TTC549 (cell line): ENCODE results near the gene CTCFL.
"Not testable (repeated sequence)": the region's sequence is repeated elsewhere in the genome, so short reads cannot be mapped to it uniquely, and the experiment has no call there.

Experiments used
- FAIRE-seq: peaks from 2 replicates; lab custom pipeline; 2012; peaks lifted over from hg19 to GRCh38; lab: Jason Lieb, UNC

Gene CTCFL

DNA sequence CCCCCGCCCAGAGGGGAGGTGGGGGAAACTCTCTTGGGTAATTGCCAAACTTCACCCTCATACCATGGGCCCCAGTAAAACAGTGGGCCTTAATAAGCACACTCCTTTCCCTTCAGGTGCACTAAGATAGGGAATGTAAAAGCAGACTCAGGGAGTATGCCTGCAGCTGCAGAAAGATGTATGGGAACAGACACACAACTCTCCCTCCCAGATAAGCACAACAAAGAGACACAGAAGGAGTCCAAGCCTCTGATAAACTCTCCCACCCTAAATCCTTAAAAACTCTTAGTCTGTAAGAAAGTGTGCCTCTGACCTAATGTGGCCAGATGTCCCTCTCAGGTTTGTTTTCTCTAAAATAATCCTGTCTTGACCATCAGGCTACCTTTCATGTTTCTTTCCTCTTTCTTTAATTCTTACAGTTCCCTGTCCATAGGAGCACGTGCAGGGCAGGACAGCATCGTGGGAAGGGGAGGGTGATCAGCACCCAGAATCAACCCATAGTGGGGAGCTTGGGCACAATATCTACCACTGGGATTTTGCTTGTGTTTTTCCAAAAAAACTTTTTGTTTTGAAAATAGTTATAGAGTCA is 11.3 kb upstream of the CTCFL start:
- FAIRE-seq: no peak

DNA sequence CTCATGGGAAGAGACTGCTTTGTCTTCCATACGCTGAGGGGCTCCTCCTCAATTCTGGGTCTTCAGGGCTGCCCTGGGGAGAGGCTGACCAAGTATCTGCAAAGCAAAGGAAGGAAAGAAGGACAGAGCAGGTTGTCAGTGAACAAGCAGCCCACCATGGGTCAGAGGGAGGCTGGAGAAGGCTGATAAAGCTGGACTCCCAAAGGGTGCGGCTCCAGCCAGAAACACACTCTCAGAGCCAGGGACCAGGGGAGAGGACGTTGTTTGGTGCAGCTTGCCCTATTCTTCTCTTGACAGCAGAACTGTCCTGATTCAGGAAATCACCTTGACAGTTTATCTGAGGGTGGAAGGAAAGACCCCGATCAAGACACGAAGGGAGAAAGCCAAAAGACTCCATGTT is 10.4 kb upstream of the CTCFL start:
- no peak for FAIRE-seq

DNA sequence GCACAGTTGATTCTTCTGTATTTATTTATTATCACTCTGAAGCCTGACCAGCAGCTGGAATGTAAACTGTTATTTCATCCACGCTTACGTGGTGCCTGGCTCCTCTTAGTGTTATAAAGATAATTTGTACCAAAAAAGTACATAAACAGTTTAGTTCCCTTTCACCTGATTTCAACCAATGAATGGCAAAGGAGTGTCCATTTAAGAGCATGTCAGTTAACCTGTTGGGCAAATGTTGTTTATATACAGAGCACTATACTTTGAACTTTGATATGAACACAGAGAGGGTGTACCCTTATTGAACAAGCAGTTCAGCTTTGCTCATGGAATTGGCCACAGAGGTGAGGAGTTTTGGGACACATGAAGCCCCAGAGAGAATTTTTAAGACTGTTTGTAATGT is 7.2 kb upstream of the CTCFL start:
- FAIRE-seq: no peak

DNA sequence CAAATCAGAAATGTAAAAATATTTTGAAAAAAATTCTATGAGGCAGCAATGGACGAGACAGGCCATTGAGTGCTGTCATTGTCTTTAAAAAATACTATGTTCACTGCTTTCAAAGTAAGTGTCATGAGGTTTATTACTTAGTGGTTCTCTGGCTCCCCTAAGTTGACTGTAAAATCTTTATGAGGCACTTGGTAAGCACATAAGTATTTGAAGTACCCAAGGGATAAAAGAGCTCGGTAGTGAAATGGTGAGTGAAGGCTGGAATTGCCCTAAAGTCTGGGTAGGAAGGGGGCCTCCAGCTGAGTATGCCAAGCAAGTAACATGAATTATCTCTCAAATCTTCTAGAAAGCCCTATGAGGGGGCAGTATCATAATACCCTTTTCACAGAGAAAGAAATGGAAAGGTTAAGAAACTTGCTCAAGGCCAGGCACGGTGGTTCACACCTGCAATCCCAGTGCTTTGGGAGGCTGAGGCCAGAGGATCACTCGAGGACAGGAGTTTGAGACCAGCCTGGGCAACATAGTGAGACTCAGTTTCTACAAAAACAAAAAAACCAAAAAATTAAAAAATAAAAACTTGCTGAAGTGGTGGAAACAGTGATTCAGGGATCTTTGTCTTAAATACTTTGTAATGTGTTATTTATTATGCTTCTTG is 5.5 kb upstream of the CTCFL start:
- FAIRE-seq: no peak

DNA sequence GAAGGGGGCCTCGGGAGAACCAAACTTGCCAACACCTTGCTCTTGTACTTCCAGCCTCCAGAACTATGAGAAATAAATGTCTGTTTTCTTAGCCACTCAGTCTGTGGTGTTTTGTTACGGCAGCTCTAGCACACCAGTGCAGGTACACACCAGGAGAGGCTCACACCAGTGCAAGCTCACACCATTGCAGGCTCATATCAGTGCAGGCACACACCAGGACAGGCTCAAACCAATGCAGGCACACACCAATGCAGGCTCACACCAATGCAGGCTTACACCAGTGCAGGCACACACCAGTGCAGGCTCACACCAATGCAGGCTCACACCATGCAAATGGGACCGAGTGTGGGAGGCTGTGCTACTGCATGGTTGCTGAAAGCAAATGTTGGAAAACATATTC is 4.9 kb upstream of the CTCFL start:
- FAIRE-seq: no peak

DNA sequence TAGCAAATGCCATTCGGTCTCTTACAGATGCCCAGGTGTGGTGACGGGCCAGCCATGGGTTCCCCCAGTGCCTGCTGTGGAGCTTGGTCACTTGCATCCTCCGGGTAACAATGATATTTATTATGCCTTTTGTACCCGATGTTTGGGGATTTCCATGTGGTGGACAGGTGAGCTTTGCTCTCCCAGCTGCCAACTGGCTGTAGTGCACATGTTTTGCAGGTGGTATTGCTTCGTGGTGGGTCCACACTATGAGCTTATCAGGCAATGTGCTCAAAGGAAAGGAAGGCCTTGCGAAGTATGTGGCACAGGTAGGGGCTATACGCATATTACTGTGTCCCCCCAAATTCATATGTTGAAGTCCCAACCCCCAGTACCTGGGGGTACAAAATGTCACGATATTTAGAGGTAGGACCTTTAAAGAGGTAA is 4.2 kb upstream of the CTCFL start:
- FAIRE-seq: no peak

DNA sequence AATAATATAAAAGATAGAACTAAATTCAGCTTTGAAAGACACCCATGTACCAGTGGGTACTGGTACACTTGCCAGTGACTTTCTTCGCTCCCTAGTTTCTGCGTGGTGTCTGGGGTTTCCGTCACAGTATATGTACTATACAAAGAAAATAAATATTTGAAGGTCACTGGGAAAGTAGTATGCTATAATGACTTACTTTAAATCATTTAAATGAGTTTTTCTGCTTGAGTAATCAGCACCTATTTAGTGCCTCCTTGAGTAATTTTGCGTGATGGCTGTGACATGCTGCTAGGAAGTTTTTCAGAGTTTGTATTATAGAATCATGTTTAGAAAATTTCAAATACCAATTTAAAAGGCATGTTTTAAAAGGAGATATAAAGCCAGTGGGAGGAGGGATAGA is 3.2 kb upstream of the CTCFL start:
- FAIRE-seq: no peak

DNA sequence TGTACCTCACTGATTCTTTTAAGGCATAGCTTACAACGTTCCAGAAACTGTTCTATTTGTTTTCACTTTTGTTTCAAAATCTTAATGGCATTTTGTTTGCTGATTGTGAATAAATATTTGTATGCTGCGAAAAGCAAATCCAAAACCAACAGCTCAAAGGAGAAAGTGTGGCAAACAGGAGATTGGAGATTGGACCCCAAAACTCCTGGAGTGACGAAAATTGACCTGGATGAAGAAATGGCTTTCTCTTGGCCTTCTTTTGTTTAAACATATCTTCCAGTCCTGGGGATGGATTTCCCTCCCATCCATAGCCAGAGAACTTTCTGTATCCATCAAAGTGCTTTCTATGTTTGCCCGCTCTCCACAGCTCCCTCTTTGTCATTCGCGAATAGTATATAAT is 2.8 kb upstream of the CTCFL start:
- no peak for FAIRE-seq

DNA sequence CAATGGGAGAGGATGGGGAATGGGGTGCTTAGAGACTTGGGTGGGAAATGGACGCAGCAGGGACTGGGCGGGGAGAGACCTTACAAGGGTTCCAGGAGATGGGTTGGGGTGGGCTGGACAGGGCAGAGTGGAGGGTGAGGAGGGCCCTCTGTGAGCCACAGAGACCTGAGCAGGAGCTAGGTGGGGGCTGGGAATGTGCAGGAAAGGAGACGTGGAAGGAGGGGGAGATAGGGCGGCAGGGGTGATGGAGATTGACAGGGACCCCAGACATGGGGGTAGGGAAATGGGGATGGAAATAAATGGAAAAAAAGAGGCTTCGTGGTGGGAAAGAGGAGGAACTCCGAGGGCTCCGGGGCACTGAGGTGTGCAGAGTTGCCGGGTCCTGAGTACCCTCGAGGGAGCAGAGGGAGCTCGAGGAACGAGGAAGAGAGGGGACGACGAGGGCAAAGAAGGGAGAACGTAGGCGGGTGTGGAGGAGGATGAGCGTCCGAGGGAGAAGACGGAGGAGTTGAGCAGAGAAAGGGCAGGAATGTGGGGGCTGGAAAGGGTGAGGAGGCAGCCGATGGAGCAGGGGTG is 2.0 kb upstream of the CTCFL start:
- no peak for FAIRE-seq

DNA sequence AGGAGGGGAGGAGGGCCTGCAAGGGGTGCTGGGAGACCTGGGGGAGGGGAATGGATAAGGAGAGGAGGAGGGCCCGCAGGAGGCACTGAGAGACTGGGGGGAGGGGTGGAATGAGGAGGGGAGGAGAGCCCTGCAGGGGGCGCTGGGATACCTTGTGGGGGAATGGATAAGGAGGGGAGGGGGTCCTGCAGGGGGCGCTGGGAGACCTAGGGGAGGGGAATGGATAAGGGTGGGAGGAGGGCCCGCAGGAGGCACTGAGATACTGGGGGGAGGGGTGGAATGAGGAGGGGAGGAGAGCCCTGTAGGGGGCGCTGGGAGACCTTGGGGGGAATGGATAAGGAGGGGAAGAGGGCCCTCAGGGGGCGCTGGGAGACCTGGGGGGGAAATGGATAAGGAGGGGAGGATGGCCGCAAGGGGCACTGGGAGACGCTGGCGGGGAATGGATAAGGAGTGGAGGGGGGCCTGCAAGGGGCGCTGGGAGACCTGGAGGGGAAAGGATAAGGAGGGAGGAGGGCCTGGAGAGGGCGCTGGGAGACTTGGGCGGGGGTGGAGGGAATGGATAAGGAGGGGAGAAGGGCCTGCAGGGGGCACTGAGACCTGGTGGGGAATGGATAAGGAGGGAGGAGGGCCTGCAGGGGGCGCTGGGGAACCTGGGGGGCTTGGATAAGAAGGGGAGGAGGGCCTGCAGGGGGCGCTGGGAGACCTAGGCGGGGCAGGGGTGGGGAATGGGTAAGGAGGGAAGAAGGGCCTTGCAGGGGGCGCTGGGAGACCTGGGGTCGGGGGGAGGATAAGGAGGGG is 1.3 kb upstream of the CTCFL start:
- FAIRE-seq: no peak

DNA sequence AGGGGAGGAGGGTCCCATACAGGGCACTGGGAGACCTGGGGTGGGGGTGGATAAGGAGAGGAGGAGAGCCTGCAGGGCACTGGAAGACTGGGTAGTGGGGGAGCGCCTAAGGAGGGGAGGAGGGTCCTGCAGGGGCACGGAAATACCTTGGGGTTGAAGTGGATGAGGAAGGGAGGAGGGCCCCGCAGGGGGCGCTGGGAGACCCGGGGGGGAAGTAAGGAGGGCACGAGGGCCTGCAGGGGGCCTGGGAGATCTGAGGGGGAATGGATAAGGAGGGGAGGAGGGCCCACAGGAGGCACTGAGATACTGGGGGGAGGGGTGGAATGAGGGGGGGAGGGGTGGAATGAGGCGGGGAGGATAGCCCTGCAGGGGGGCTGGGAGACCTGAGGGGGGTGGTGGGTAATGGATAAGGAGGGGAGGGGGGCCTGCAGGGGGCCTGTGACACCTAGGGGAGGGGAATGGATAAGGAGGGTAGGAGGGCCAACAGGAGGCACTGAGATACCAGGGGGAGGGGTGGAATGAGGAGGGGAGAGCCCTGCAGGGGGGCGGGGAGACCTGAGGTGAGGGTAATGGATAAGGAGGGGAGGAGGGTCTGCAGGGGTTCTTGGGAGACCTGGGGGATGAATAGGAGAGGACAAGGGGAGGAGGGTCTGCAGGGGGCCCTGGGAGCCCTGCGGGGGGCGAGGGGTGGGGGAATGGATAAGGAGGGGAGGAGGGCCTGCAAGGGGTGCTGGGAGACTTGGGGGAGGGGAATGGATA is 567 bp upstream of the CTCFL start:
- FAIRE-seq: no peak

DNA sequence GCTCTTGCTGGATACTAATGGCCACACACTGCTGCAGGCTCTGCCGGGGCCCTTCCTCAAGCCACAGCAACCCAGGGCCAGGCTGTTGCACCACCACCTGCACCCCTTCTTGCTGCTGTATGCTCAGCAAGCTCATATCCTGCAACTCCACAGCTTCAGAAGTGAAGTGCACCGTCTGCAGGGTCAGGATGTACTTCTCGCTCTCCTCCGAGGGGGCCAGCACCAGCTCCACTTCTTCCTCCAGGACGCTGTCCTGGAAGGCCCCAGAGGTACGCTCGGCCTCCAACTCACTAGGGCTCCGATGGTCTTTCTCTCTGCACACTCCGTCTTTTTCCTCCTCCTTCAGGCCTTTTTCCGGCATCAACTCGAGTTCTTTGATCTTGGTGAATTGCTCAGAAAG is 1.2 kb downstream of the CTCFL start:
- FAIRE-seq: no peak

DNA sequence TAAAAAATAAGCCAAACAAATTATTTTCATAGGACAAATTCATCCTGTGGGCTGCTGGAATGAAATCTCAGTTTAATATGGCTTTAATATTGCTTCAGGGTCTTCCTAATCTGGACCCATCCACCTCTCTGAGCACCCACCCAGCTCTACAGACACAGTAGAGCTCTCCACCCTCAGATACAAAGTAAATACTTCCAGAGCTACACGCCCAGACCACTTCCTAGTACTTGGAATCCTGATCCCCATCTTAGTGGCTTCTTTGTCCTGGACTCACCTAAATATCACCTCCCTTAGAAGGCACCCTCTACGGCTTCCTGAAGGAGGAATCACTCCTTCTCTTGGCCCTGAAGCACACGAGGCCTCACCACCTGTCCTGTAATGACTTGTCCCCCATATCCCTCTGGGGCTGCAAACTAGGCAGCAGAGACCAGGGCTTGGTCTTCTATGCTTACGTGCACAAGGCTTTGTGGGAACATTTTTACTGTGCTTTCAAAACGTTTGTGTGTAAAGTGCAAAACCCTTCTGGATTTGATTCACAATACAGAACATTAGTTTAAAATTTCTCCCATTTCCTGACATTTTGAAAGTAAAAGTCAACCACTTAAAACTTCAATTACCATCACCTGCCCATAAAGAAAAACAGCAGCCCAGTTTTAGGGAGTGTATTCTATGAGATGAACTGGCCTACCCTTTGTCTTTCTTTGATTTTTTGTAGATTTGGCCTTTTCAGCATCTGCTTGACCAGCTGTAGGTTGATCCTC is 2.4 kb downstream of the CTCFL start:
- FAIRE-seq: no peak

DNA sequence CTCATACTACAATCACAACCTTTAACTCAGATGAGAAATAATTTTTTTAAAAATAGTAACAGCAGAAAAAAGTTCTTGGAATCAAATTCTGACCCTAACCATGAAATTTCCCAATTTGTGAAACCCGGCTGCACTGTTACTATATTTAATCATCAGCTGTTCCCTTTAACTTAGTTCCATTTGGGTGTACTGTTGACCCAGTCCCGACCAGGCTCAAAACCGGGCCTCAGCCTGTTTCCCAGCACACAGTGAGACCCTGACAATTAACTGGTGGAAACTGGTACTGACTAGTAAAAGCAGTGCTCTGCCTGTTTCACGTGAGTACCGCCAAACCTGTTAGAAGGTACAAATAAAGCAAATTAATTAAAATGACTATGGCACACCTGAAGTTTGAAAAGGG is 7.0 kb downstream of the CTCFL start:
- no peak for FAIRE-seq

DNA sequence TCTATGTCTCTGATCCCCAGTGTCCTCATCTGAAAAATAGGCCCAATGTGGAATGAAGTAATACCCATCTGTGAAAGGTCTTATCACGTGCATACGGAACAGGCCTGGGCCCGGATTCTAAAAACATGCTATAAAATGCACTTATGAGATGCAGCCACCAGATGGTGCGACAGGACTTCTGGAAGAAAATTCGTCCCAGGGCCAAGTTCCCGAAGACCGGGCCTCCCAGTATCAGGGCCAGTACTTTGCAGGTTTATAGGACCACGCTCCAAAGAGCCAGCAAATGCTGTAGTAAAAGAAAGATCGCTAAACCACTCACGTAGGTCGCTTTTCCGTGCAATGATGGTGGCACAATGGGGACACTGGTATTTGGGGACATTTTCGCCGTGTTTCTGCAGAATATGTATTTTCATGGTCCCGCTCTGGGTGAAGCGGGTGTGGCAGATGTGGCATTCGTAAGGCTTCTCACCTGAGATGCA is 10.6 kb downstream of the CTCFL start:
- FAIRE-seq: no peak

DNA sequence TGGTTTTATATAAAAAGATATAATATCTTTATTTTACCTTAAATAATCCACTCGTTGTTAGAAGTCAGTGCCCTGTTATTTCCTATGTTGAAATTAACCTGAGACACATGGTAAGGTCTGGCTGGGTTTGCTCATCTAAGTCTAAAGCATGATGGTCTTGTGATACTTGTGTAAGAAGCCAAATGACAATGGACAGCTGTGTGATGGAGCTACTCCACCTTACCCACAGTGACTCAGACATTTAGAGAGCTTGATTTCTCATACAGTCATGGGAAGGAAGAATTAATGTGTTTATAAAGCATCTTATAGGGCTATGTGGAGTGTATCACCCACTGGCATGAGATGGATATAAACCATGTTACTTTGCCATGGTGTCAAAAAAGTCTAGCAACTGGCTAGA is 11.7 kb downstream of the CTCFL start:
- FAIRE-seq: no peak

DNA sequence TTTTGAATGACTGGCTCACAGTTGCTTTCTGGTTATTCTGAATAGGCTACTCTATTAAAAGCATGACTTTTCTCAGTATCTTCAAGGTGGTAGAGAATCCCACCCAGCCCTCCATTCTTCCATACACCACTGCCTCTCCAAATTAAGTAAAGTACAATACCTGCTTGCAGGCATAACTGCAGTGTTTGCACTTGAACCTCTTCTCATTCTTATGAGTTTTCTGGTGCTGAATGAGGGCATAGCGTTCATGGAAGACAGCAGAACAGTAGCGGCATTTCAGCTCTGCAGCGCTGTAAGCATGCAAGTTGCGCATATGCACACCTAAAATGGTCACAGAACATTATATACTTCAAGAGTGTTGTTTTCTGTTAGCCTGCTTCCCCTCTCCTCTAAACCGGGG is 12.5 kb downstream of the CTCFL start:
- FAIRE-seq: no peak

DNA sequence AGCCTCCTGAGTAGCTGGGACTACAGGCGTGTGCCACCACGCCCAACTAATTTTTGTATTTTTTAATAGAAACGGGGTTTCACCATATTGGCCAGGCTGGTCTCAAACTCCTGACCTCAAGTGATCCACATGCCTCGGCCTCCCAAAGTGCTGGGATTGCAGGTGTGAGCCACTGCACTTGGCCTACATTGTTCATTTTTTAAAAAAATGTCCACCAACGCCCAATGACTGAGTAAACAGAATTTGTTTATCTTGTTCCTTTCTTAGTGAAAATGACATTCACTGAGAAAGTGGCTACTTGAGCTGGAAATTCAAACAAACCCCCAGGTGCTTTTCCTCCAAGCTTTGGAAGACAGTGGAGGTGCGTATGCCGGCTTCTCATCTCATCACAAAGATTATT is 13.2 kb downstream of the CTCFL start:
- not testable (repeated sequence) for FAIRE-seq

DNA sequence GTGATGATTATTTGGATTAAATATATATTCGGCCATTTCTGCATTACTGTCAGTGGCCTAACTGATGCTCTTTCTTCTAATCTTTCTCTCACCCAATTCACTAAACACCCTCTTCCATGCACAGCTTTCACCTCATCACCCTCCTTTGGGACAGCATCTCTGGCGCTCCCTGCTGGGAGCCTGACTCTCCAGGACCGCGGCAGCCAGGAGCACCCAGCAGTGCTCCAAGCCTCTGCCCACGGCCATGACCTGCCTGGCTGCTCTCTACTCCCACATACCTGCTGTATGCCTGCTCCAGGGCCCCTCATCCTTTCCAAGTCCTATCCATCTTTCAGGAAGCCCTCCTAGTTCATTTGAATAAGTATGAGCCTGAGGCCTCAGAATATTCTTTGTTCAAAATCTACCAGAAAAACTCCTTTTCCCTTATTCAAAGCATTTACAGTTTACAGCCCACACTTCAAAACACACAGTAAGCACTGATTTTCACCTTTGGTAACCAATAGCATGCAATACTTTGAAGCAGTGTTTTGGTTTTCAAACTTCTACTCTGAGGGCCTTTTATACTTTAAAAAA is 15.2 kb downstream of the CTCFL start:
- no peak for FAIRE-seq

DNA sequence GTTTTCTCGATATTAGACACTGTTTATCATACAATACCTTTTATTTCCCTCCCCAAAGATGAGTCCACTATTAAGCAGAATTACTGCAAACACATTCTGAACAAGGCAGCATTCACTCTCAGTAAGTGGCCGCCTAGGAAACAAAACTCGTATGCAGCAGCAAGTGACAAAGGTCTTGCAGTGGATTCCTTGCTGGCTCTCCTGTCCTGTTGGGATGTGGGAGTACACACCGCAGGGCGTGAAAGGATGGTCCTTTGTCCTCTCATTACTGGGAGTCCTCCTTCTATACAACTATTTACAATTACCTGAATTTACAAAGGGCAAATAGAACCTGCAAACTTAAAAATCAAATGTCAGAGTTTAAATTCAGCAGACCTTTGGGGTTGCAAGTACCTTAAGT is 16.1 kb downstream of the CTCFL start:
- FAIRE-seq: no peak

DNA sequence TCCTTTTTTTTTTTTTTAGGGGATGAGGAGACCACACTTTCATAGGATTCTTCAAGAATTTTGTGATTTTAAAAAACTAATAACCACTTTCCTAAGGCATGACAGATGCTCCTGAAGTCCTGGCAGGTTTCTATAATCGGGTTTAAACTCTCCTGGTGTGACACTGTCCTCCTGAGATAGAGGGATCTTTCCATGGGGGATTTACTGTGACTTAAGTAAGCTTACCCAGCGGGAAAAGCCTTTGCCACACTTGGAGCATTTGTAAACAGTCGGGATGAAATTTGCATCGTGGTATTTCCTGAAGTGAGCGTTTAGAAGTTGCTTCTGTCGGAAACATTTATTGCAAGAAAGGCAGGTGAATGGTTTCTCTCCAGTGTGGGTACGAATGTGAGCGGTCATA is 16.6 kb downstream of the CTCFL start:
- FAIRE-seq: no peak
